SK-N-SH treated with all-trans-retinoic acid at 6 μM for 48 hours (cell line): Measurements from ENCODE around the gene GPR68.

ENCODE experiments used
- ARNTL ChIP-seq: fragments of 450-650 bp; formaldehyde crosslinking; IDR thresholded peaks from 2 replicates; pipeline ENCODE4 v1.5.0; 2020; ENCODE audit warnings: low read depth, mild to moderate bottlenecking, moderate library complexity, borderline replicate concordance
- BACH2 ChIP-seq: fragments of 250-450 bp; sonication (Bioruptor Pico); IDR thresholded peaks from 2 replicates; pipeline ENCODE4 v1.9.0; 2021; ENCODE audit warnings: mild to moderate bottlenecking, borderline replicate concordance
- CREB5 ChIP-seq: fragments of 250-450 bp; sonication (Bioruptor Pico); IDR thresholded peaks from 2 replicates; pipeline ENCODE4 v1.5.1; 2020; ENCODE audit warnings: low read depth, mild to moderate bottlenecking, moderate library complexity
- CSDC2 ChIP-seq: fragments of 250-450 bp; sonication (Bioruptor Pico); IDR thresholded peaks from 2 replicates; pipeline ENCODE4 v1.5.0; 2020; ENCODE audit warnings: mild to moderate bottlenecking, moderate library complexity
- PPARA ChIP-seq: fragments of 250-450 bp; sonication (Bioruptor Pico); IDR thresholded peaks from 2 replicates; pipeline ENCODE4 v1.5.0; 2020; ENCODE audit warnings: mild to moderate bottlenecking, borderline replicate concordance
- TCF4 ChIP-seq: fragments of 250-450 bp; sonication (Bioruptor Pico); IDR thresholded peaks from 2 replicates; pipeline ENCODE4 v1.8.0; 2021; ENCODE audit warnings: mild to moderate bottlenecking, moderate library complexity, borderline replicate concordance
- ZFP30 ChIP-seq: fragments of 450-650 bp; formaldehyde crosslinking; IDR thresholded peaks from 2 replicates; pipeline ENCODE4 v1.5.0; 2022; ENCODE audit warnings: mild to moderate bottlenecking, moderate library complexity
- ZNF565 ChIP-seq: fragments of 450-650 bp; formaldehyde crosslinking; conservative IDR thresholded peaks from 2 replicates; pipeline ENCODE4 v1.5.0; 2020; ENCODE audit warnings: low read depth, mild to moderate bottlenecking, moderate library complexity
- ZNF70 ChIP-seq: fragments of 450-650 bp; formaldehyde crosslinking; IDR thresholded peaks from 2 replicates; pipeline ENCODE4 v1.5.0; 2020; ENCODE audit warnings: mild to moderate bottlenecking, moderate library complexity
- TF ChIP-seq, protein P1 (sequence below): fragments of 250-450 bp; sonication (Bioruptor Pico); IDR thresholded peaks from 2 replicates; pipeline ENCODE4 v1.8.0; 2020; ENCODE audit warnings: mild to moderate bottlenecking, moderate library complexity, borderline replicate concordance

DNA sequence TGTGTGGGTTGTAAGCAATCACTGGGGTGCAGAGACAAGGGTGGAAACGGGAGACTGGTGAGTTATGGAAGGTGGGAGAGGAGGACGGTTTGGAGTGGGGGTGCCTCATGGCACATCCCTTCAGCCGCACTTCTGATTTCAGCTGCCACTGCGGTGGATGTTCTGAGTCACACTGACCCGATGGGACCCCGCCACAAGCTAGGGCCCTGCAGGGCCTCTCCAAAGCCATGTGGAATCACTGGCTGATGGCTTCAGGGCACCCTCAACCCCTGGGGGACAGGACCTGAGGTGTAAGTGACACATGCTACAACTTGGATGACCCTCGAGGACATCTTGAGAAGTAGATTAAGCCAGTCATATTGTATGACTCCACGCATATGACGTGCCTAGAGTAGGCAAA lies 53.7 kb downstream of the GPR68 start:
- TF ChIP-seq ZFP30 (CRISPR knock-in tag) (no peak), ZNF70 (CRISPR knock-in tag) (no peak), TCF4 (no peak), ZNF565 (CRISPR knock-in tag) (no peak), CREB5 (CRISPR knock-in tag) (no peak), ARNTL (no peak), BACH2 (CRISPR knock-in tag) (no peak), CSDC2 (CRISPR knock-in tag) (no peak), PPARA (CRISPR knock-in tag) (no peak)
- TF ChIP-seq, protein P1, sequence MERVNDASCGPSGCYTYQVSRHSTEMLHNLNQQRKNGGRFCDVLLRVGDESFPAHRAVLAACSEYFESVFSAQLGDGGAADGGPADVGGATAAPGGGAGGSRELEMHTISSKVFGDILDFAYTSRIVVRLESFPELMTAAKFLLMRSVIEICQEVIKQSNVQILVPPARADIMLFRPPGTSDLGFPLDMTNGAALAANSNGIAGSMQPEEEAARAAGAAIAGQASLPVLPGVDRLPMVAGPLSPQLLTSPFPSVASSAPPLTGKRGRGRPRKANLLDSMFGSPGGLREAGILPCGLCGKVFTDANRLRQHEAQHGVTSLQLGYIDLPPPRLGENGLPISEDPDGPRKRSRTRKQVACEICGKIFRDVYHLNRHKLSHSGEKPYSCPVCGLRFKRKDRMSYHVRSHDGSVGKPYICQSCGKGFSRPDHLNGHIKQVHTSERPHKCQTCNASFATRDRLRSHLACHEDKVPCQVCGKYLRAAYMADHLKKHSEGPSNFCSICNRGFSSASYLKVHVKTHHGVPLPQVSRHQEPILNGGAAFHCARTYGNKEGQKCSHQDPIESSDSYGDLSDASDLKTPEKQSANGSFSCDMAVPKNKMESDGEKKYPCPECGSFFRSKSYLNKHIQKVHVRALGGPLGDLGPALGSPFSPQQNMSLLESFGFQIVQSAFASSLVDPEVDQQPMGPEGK (CRISPR knock-in tag): no peak
